Tibial artery (tissue), 4 donors: ENCODE data around the gene HBG2.
"Not testable (repeated sequence)": the region's sequence is repeated elsewhere in the genome, so short reads cannot be mapped to it uniquely, and the experiment has no call there.

Source experiments
- DNase-seq, 2 donors: peaks; one replicate each; pipeline ENCODE4 v3.0.0-alpha.2; 2019
- H3K27ac ChIP-seq, 2 donors: fragments of 200-600 bp; sonication (generic) in 1 of 2; 1 replicate in 1 of 2; 2 replicates in 1 of 2; pipeline ENCODE4 v1.5.1; 2018 to 2019; ENCODE audit warnings: mild to moderate bottlenecking in 1 of 2
- H3K27me3 ChIP-seq, 2 donors: fragments of 200-600 bp; sonication (generic) in 1 of 2; one replicate each; pipeline versions ENCODE4 v1.5.1 to v1.6.0; 2016 to 2019
- H3K36me3 ChIP-seq, 3 donors: fragments of 200-600 bp; sonication (generic) in 2 of 3; one replicate each; pipeline ENCODE4 v1.5.1; 2016 to 2019; ENCODE audit warnings: mild to moderate bottlenecking in 2 of 3
- H3K4me1 ChIP-seq, 4 donors: fragments of 200-600 bp; sonication (generic) in 2 of 4; 1 replicate in 3 of 4; 2 replicates in 1 of 4; pipeline ENCODE4 v1.5.1; 2016 to 2019
- H3K4me3 ChIP-seq, 2 donors: fragments of 200-600 bp; sonication (generic) in 1 of 2; 1 replicate in 1 of 2; 2 replicates in 1 of 2; pipeline ENCODE4 v1.5.1; 2018 to 2019; ENCODE audit warnings: mild to moderate bottlenecking in 2 of 2
- H3K9me3 ChIP-seq, 3 donors: fragments of 200-600 bp; sonication (generic) in 1 of 3; one replicate each; pipeline ENCODE4 v1.5.1; 2016 to 2019
- intact Hi-C: fragments of 100-400 bp; cut with DNase I; formaldehyde crosslinking; loops from one replicate; pipeline ENCODE4 v1.15.0; 2023; ENCODE audit warnings: low total_unique reads
- TF ChIP-seq, protein P1 (sequence below), 2 experiments: fragments of 200-600 bp in 1 of 2; fragments of 450-650 bp in 1 of 2; IDR thresholded peaks; one replicate each; pipeline ENCODE4 v1.5.1; 2017 to 2019; ENCODE audit warnings: antibody characterized with exemption in 2 of 2, mild to moderate bottlenecking in 1 of 2, moderate library complexity in 1 of 2

HBG2 gene

DNA sequence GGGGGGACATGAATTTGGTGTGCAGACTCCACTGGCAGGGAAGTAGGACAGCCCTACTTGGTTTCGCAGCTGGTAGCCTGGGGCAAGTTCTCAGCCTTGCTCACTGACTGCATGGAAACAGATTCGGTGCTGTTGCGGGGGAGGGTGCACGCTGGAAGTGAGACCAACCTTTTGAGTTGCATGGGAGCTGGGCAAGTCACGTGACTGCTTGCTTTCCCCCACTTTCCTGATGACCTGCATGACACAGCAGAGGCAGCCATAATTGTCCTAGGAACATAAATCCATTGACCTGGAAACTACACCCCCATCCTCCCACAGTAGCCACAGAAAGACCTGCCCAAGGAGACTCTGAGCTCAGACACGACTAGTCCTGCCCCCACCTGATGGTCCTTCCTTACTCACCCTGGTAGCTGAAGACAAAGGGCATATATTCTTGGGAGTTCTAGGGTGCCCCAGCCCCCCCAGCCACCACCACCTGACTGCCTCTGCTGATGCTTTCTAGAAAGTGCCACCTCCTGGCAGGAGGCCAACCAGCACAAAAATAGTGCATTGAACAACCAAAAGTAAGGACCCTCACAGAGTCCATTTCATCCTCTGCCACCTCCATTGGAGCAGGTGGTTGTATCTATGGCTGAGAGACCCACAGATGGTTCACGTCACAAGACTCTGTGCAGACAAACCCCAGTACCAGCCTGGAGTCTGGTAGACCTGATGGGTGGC is 4.1 kb upstream of the HBG2 start:
- no peak for DNase-seq
- peaks cover 0 to 6% (median 0%) of the 10 kb centered on the region in 3 donors for H3K9me3 ChIP-seq
- intact Hi-C loops: no loop called here
- H3K4me3 ChIP-seq: no peak overlapping the region
- H3K27me3 ChIP-seq: no peaks in the 10 kb centered on the region
- TF ChIP-seq, protein P1, sequence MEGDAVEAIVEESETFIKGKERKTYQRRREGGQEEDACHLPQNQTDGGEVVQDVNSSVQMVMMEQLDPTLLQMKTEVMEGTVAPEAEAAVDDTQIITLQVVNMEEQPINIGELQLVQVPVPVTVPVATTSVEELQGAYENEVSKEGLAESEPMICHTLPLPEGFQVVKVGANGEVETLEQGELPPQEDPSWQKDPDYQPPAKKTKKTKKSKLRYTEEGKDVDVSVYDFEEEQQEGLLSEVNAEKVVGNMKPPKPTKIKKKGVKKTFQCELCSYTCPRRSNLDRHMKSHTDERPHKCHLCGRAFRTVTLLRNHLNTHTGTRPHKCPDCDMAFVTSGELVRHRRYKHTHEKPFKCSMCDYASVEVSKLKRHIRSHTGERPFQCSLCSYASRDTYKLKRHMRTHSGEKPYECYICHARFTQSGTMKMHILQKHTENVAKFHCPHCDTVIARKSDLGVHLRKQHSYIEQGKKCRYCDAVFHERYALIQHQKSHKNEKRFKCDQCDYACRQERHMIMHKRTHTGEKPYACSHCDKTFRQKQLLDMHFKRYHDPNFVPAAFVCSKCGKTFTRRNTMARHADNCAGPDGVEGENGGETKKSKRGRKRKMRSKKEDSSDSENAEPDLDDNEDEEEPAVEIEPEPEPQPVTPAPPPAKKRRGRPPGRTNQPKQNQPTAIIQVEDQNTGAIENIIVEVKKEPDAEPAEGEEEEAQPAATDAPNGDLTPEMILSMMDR (IDR thresholded peaks at IDR 0.05): no peak
- H3K4me1 ChIP-seq: no peaks in the 10 kb centered on the region
- H3K27ac ChIP-seq: no peak overlapping the region
- H3K36me3 ChIP-seq: no peaks in the 10 kb centered on the region

DNA sequence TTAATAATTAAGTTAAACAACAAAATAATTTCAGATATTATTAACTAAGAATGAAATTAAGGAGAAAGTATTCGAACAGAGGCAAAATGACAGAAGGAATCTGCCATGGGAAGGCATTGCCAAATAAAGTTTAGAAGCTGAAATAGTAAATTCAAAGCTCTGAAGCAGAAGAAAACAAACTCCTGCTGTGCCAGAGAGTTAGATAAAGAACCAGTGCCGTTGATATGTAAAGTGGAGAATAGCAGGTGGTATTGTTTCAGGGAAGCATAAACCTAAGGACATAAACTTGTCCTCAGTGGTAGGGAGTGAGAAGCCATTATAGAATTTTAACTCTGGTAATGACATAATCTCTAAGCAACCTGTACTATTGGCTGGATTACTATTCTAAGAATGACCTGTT is 2.7 kb upstream of the HBG2 start:
- Histone ChIP-seq H3K36me3 (no peaks in the 10 kb centered on the region), H3K27me3 (no peaks in the 10 kb centered on the region), H3K4me3 (no peak overlapping the region), H3K9me3 (peaks cover 0 to 6% (median 0%) of the 10 kb centered on the region in 3 donors), H3K27ac (no peak overlapping the region), H3K4me1 (no peaks in the 10 kb centered on the region)
- no peak for DNase-seq
- intact Hi-C loops: no loop called here
- TF ChIP-seq, protein P1 (IDR thresholded peaks at IDR 0.05): no peak

DNA sequence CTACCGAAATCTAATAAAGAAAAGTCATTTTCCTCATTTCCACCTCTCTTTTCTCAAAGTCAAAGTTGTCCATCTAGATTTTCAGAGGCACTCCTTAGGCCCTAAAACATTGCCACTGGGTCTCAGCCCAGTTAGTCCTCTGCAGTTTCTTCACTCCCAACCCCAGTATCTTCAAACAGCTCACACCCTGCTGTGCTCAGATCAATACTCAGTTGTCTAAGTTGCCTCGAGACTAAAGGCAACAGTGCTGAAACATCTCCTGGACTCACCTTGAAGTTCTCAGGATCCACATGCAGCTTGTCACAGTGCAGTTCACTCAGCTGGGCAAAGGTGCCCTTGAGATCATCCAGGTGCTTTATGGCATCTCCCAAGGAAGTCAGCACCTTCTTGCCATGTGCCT is 558 bp downstream of the HBG2 start:
- H3K4me1 ChIP-seq, H3K27ac ChIP-seq, DNase-seq, H3K9me3 ChIP-seq, H3K4me3 ChIP-seq, intact Hi-C loops, H3K36me3 ChIP-seq, H3K27me3 ChIP-seq: not testable (repeated sequence)

DNA sequence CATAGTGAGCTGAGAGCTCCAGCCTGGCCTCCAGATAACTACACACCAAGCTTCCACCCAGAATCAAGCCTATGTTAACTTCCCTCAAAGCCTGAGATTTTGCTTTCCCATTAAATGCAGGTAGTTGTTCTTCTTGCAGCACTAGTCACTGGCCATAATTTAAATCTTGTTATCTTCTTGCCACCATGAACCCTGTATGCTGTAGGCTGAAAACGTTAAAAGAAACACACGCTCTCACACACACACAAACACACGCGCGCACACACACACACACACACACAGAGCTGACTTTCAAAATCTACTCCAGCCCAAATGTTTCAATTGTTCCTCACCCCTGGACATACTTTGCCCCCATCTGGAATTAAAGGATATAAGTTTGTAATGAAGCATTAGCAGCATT is 1.1 kb downstream of the HBG2 start:
- H3K9me3 ChIP-seq, H3K27ac ChIP-seq, intact Hi-C loops, DNase-seq, H3K36me3 ChIP-seq, H3K4me3 ChIP-seq, H3K27me3 ChIP-seq, H3K4me1 ChIP-seq: not testable (repeated sequence)

DNA sequence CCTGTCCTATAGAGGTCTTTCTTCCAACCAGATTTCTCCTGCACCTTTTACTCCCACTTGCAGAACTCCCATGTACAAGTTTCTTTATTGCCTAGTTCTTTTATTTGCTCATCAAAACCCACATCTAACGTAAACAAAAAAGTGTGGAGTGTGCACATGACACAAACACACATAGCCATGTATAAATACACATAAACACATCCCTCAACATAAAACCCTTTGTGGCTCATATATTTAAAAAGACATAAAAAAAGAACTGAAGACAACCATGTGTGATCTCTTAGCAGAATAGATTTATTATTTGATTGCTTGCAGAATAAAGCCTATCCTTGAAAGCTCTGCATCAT is 1.7 kb downstream of the HBG2 start:
- Histone ChIP-seq H3K27ac (no peak overlapping the region), H3K36me3 (no peaks in the 10 kb centered on the region), H3K9me3 (no peaks in the 10 kb centered on the region), H3K4me3 (no peak overlapping the region), H3K4me1 (no peaks in the 10 kb centered on the region), H3K27me3 (no peaks in the 10 kb centered on the region)
- DNase-seq: no peak
- intact Hi-C loops: no loop called here
- TF ChIP-seq, protein P1 (IDR thresholded peaks at IDR 0.05): no peak

DNA sequence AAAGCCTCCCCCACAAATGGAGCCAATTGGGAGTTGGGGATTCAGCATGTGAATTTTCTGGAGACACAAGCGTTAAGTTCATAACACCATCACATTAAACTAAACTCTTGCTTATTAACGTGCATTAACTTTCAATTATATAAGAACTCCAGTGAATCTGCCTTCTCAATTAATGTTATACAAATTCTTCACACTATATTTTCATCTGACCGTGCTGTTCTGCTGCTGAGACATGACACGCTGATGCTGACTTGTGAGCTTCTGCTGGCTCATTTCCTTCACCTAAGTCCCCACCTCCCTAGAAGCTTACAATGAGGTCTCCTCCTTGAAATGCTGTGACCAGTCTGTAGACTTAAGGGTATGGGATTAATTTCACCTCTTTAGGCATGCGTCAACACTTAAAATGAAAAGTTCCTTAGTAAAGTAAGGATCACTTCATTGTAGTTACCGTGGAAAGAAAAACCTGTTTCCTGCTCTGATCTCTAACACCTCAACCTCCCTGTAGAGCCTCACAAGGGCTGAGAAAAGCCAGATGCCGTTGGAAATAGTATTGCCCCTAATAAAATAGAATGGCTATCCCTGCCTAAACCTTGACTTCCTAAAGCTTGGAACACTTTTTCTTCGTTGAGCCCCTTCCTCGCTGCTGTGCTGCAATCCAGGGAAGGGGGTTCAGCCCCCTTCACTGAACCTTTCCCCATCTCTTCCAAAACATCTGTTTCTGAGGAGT is 2.2 kb downstream of the HBG2 start:
- DNase-seq: no peak
- Histone ChIP-seq H3K27me3 (no peaks in the 10 kb centered on the region), H3K4me1 (no peaks in the 10 kb centered on the region), H3K27ac (no peak overlapping the region), H3K9me3 (no peaks in the 10 kb centered on the region), H3K36me3 (no peaks in the 10 kb centered on the region), H3K4me3 (no peak overlapping the region)
- TF ChIP-seq, protein P1 (IDR thresholded peaks at IDR 0.05): no peak
- intact Hi-C loops: no loop called here
